Stimulated activated naive CD8-positive, alpha-beta T cell treated with anti-CD3 and anti-CD28 coated beads, Interleukin-15, Interleukin-2, amounts not matched to agents 100 U/mL and 50 U/mL, for 24 hours (primary cell): ENCODE results near the gene ST3GAL4.
"Not testable (repeated sequence)": the region's sequence is repeated elsewhere in the genome, so short reads cannot be mapped to it uniquely, and the experiment has no call there.

ENCODE experiments used
- ATAC-seq: fragments of 150-1000 bp; cut with Tn5 transposase; one replicate; pipeline ENCODE4 v1.10.0; 2021
- DNase-seq: peaks from one replicate; pipeline ENCODE4 v3.0.0; 2021

The ST3GAL4 gene

GRCh38 chr11:126364735-126365134 lies 9.2 kb downstream of the ST3GAL4 start:
- DNase-seq, ATAC-seq: not testable (repeated sequence)

- not testable (repeated sequence) for DNase-seq, ATAC-seq
Observed at GRCh38 chr11:126365508-126365907, 10.0 kb downstream of the ST3GAL4 start.

- ATAC-seq (no peak), DNase-seq (no peak)
Observed at GRCh38 chr11:126366064-126366822, 10.8 kb downstream of the ST3GAL4 start.

GRCh38 chr11:126366823-126367654 lies 11.6 kb downstream of the ST3GAL4 start:
- not testable (repeated sequence) for DNase-seq, ATAC-seq

GRCh38 chr11:126367806-126368205 lies 12.3 kb downstream of the ST3GAL4 start:
- DNase-seq, ATAC-seq: not testable (repeated sequence)

GRCh38 chr11:126368336-126369119 lies 13.0 kb downstream of the ST3GAL4 start:
- DNase-seq, ATAC-seq: not testable (repeated sequence)

- no peak for ATAC-seq
- no peak for DNase-seq
Observed at GRCh38 chr11:126370016-126370415, 14.5 kb downstream of the ST3GAL4 start.

GRCh38 chr11:126371595-126371994 lies 16.1 kb downstream of the ST3GAL4 start:
- no peak for ATAC-seq
- no peak for DNase-seq

GRCh38 chr11:126373389-126374066 lies 18.0 kb downstream of the ST3GAL4 start:
- DNase-seq, ATAC-seq: not testable (repeated sequence)

- not testable (repeated sequence) for ATAC-seq, DNase-seq
Observed at GRCh38 chr11:126374562-126375300, 19.2 kb downstream of the ST3GAL4 start.

GRCh38 chr11:126375726-126376125 lies 20.2 kb downstream of the ST3GAL4 start:
- ATAC-seq: no peak
- no peak for DNase-seq

- ATAC-seq (no peak), DNase-seq (no peak)
Observed at GRCh38 chr11:126378763-126379162, 23.3 kb downstream of the ST3GAL4 start.

GRCh38 chr11:126380909-126381308 lies 25.4 kb downstream of the ST3GAL4 start:
- DNase-seq: no peak
- no peak for ATAC-seq

- ATAC-seq, DNase-seq: not testable (repeated sequence)
Observed at GRCh38 chr11:126381960-126382359, 26.5 kb downstream of the ST3GAL4 start.

- DNase-seq, ATAC-seq: not testable (repeated sequence)
Observed at GRCh38 chr11:126382641-126383040, 27.2 kb downstream of the ST3GAL4 start.

GRCh38 chr11:126383339-126384335 lies 28.2 kb downstream of the ST3GAL4 start:
- ATAC-seq: no peak

GRCh38 chr11:126384449-126385070 lies 29.1 kb downstream of the ST3GAL4 start:
- ATAC-seq (peak; percentile 11), DNase-seq (no peak)

More at GRCh38 chr11:126383339-126384335, 28.2 kb downstream of the ST3GAL4 start:
- DNase-seq: no peak

GRCh38 chr11:126385991-126386728 lies 30.7 kb downstream of the ST3GAL4 start:
- DNase-seq: no peak
- no peak for ATAC-seq
